Uterus (tissue), 4 donors: ENCODE results near the gene DNAH17. TPM values are rescaled to one million over a fixed set of nuclear protein-coding genes. Genes with fewer than 3 reads are reported as not detected.
"Not testable (repeated sequence)": the region's sequence is repeated elsewhere in the genome, so short reads cannot be mapped to it uniquely, and the experiment has no call there.

Experiments
- DNase-seq, 2 donors: peaks; one replicate each; pipeline ENCODE4 v3.0.0-alpha.2; 2019 to 2020
- H3K27ac ChIP-seq, 2 donors: fragments of 200-600 bp; sonication (generic); 1 replicate in 1 of 2; 2 replicates in 1 of 2; pipeline ENCODE4 v1.5.1; 2016 to 2018
- H3K27me3 ChIP-seq, 2 donors: fragments of 200-600 bp; sonication (generic); one replicate each; pipeline ENCODE4 v1.5.1; 2018 to 2019; ENCODE audit warnings: control low read depth in 1 of 2
- H3K36me3 ChIP-seq, 2 donors: fragments of 200-600 bp; sonication (generic); one replicate each; pipeline ENCODE4 v1.5.1; 2019; ENCODE audit warnings: control low read depth in 1 of 2
- H3K4me1 ChIP-seq, 2 donors: fragments of 200-600 bp; sonication (generic); one replicate each; pipeline ENCODE4 v1.5.1; 2018 to 2019; ENCODE audit warnings: control low read depth in 1 of 2
- H3K4me3 ChIP-seq, 2 donors: fragments of 200-600 bp; sonication (generic); 1 replicate in 1 of 2; 2 replicates in 1 of 2; pipeline ENCODE4 v1.5.1; 2018 to 2019; ENCODE audit warnings: mild to moderate bottlenecking in 1 of 2
- H3K9me3 ChIP-seq, 2 donors: fragments of 200-600 bp; sonication (generic); one replicate each; pipeline ENCODE4 v1.5.1; 2019; ENCODE audit warnings: control low read depth in 1 of 2
- CTCF ChIP-seq, 4 experiments: fragments of 200-600 bp in 2 of 4; fragments of 450-650 bp in 2 of 4; sonication (generic) in 2 of 4; IDR thresholded peaks; one replicate each; pipeline ENCODE4 v1.5.1; 2016 to 2019; ENCODE audit warnings: antibody characterized with exemption in 4 of 4, mild to moderate bottlenecking in 2 of 4, moderate library complexity in 1 of 4
- POLR2A ChIP-seq, 2 donors: fragments of 450-650 bp; IDR thresholded peaks; one replicate each; pipeline ENCODE4 v1.6.1; 2016; ENCODE audit warnings: antibody characterized with exemption in 2 of 2, mild to moderate bottlenecking in 1 of 2, moderate library complexity in 1 of 2
- intact Hi-C: fragments of 100-400 bp; cut with DNase I; formaldehyde crosslinking; loops from one replicate; pipeline ENCODE4 v1.15.1; 2023; ENCODE audit warnings: low total_unique reads
- total RNA-seq, 4 donors: library from RNA; depleted of rRNA in 3 of 4; stranded (reverse); fragments of >200 nt in 3 of 4; gene quantifications; one replicate each; pipeline versions ENCODE4 v1.1.0 to v1.2.4, GENCODE V29; 2014 to 2023
- donor health status: DM: yes; HTN: yes; CAD: no.

Gene DNAH17
- total RNA-seq, 4 donors from 2014 or later: 0.03 to 1.1 TPM; not detected in 2

GRCh38 chr17:78510141-78511075 is 66.8 kb downstream of the DNAH17 start:
- no peaks in the 10 kb centered on the region for H3K4me1 ChIP-seq
- TF ChIP-seq POLR2A (IDR thresholded peaks at IDR 0.05) (no peak), CTCF (IDR thresholded peaks at IDR 0.05) (no peak)
- intact Hi-C loops: no loop called here
- no peak overlapping the region for H3K4me3 ChIP-seq
- no peaks in the 10 kb centered on the region for H3K27me3 ChIP-seq
- H3K36me3 ChIP-seq: no peaks in the 10 kb centered on the region
- no peak overlapping the region for H3K27ac ChIP-seq
- no peak for DNase-seq
- H3K9me3 ChIP-seq: no peaks in the 10 kb centered on the region

- no peak overlapping the region for H3K27ac ChIP-seq
- H3K36me3 ChIP-seq: no peaks in the 10 kb centered on the region
- DNase-seq: no peak
- intact Hi-C loops: no loop called here
- no peaks in the 10 kb centered on the region for H3K9me3 ChIP-seq
- no peaks in the 10 kb centered on the region for H3K4me1 ChIP-seq
- TF ChIP-seq POLR2A (IDR thresholded peaks at IDR 0.05) (no peak), CTCF (IDR thresholded peaks at IDR 0.05) (no peak)
- H3K27me3 ChIP-seq: no peaks in the 10 kb centered on the region
- H3K4me3 ChIP-seq: no peak overlapping the region
These were observed 69.7 kb downstream of the DNAH17 start for GRCh38 chr17:78507526-78507925.

- Histone ChIP-seq H3K4me1 (no peaks in the 10 kb centered on the region), H3K9me3 (no peaks in the 10 kb centered on the region), H3K27me3 (no peaks in the 10 kb centered on the region), H3K36me3 (no peaks in the 10 kb centered on the region), H3K27ac (no peak overlapping the region), H3K4me3 (no peak overlapping the region)
- intact Hi-C loops: no loop called here
- DNase-seq: no peak
- TF ChIP-seq POLR2A (IDR thresholded peaks at IDR 0.05): no peak
- TF ChIP-seq CTCF (IDR thresholded peaks at IDR 0.05): no peak
These were observed 70.5 kb downstream of the DNAH17 start for GRCh38 chr17:78506454-78507309.

GRCh38 chr17:78504156-78504925 is 72.9 kb downstream of the DNAH17 start:
- no peaks in the 10 kb centered on the region for H3K27me3 ChIP-seq
- TF ChIP-seq POLR2A (IDR thresholded peaks at IDR 0.05) (no peak), CTCF (IDR thresholded peaks at IDR 0.05) (no peak)
- no peak overlapping the region for H3K4me3 ChIP-seq
- no peaks in the 10 kb centered on the region for H3K9me3 ChIP-seq
- no peaks in the 10 kb centered on the region for H3K36me3 ChIP-seq
- intact Hi-C loops: no loop called here
- no peak overlapping the region for H3K27ac ChIP-seq
- no peak for DNase-seq
- H3K4me1 ChIP-seq: no peaks in the 10 kb centered on the region

GRCh38 chr17:78503388-78503787 is 73.8 kb downstream of the DNAH17 start:
- H3K27ac ChIP-seq, H3K4me1 ChIP-seq, H3K9me3 ChIP-seq, DNase-seq, H3K36me3 ChIP-seq, intact Hi-C loops, H3K4me3 ChIP-seq, H3K27me3 ChIP-seq: not testable (repeated sequence)
